Neural progenitor cell (in vitro differentiated cells): ENCODE data around the gene CARD11. TPM values are rescaled to one million over a fixed set of nuclear protein-coding genes. Genes with fewer than 3 reads are reported as not detected.

Source experiments
- DNase-seq: peaks from one replicate; pipeline ENCODE4 v3.0.0-alpha.2; 2016; ENCODE audit warnings: low spot score
- H2AFZ ChIP-seq: fragments of 200-600 bp; sonication (generic); replicated peaks from 2 replicates; pipeline ENCODE4 v1.6.1; 2016; ENCODE audit warnings: antibody characterized with exemption
- H3F3A ChIP-seq: fragments of 200-600 bp; sonication (generic); 2 replicates; pipeline ENCODE4 v1.6.1; 2016; ENCODE audit warnings: antibody characterized with exemption, low read depth
- H3K27ac ChIP-seq: fragments of 200-600 bp; sonication (generic); 2 replicates; pipeline ENCODE4 v1.5.1; 2016; ENCODE audit warnings: mild to moderate bottlenecking
- H3K27me3 ChIP-seq: fragments of 200-600 bp; sonication (generic); 2 replicates; pipeline ENCODE4 v1.6.1; 2016; ENCODE audit warnings: mild to moderate bottlenecking, moderate library complexity
- H3K36me3 ChIP-seq: fragments of 200-600 bp; sonication (generic); 2 replicates; pipeline ENCODE4 v1.5.1; 2016
- H3K4me1 ChIP-seq: fragments of 200-600 bp; sonication (generic); 2 replicates; pipeline ENCODE4 v1.6.1; 2016; ENCODE audit warnings: mixed run types
- H3K4me2 ChIP-seq: fragments of 200-600 bp; sonication (generic); 2 replicates; pipeline ENCODE4 v1.6.1; 2016
- H3K4me3 ChIP-seq: fragments of 200-600 bp; sonication (generic); 2 replicates; pipeline ENCODE4 v1.5.1; 2016
- H3K79me2 ChIP-seq: fragments of 200-600 bp; sonication (generic); 2 replicates; pipeline ENCODE4 v1.6.1; 2016; ENCODE audit warnings: low read depth
- H3K9ac ChIP-seq: fragments of 200-600 bp; sonication (generic); 2 replicates; pipeline ENCODE4 v1.6.1; 2016
- H3K9me3 ChIP-seq: fragments of 200-600 bp; sonication (generic); 2 replicates; pipeline ENCODE4 v1.5.1; 2016; ENCODE audit warnings: low read depth
- H4K20me1 ChIP-seq: fragments of 200-600 bp; sonication (generic); 2 replicates; pipeline ENCODE4 v1.6.1; 2016; ENCODE audit warnings: low read depth
- H3K27ac Mint-ChIP-seq: 3 replicates; pipeline ENCODE4 v1.8.0; 2021; ENCODE audit warnings: mixed read lengths
- H3K27me3 Mint-ChIP-seq: 2 replicates; pipeline ENCODE4 v1.8.0; 2022; ENCODE audit warnings: low read depth, mild to moderate bottlenecking, inconsistent platforms, moderate library complexity, mixed read lengths; ENCODE audit not compliant: insufficient read depth
- H3K36me3 Mint-ChIP-seq: 3 replicates; pipeline ENCODE4 v1.8.0; 2021; ENCODE audit warnings: mixed read lengths
- H3K4me1 Mint-ChIP-seq: 3 replicates; pipeline ENCODE4 v1.8.0; 2021; ENCODE audit warnings: mixed read lengths
- H3K4me3 Mint-ChIP-seq: 3 replicates; pipeline ENCODE4 v1.8.0; 2021; ENCODE audit warnings: mild to moderate bottlenecking, moderate library complexity, mixed read lengths
- H3K9me3 Mint-ChIP-seq: 3 replicates; pipeline ENCODE4 v1.8.0; 2020; ENCODE audit warnings: mixed read lengths
- EZH2 ChIP-seq: fragments of 200-600 bp; sonication (generic); IDR thresholded peaks from 2 replicates; pipeline ENCODE4 v1.6.1; 2017; ENCODE audit warnings: antibody characterized with exemption, mild to moderate bottlenecking, moderate library complexity
- EZH2phosphoT487 ChIP-seq: fragments of 200-600 bp; sonication (generic); IDR thresholded peaks from 2 replicates; pipeline ENCODE4 v1.6.1; 2017; ENCODE audit warnings: antibody characterized with exemption
- total RNA-seq: library from RNA; depleted of rRNA; stranded (reverse); fragments of >200 nt; gene quantifications from 2 replicates; pipeline ENCODE4 v1.2.3, GENCODE V29; 2015; ENCODE audit warnings: low replicate concordance
- TF ChIP-seq, protein P1 (sequence below): fragments of 200-600 bp; sonication (generic); IDR thresholded peaks from 2 replicates; pipeline ENCODE4 v1.5.1; 2017; ENCODE audit warnings: antibody characterized with exemption, mild to moderate bottlenecking

Gene CARD11
- total RNA-seq, 1 donor from 2014 or later = 0.75 TPM

- TF ChIP-seq EZH2 (no peak), EZH2phosphoT487 (no peak)
- TF ChIP-seq, protein P1, sequence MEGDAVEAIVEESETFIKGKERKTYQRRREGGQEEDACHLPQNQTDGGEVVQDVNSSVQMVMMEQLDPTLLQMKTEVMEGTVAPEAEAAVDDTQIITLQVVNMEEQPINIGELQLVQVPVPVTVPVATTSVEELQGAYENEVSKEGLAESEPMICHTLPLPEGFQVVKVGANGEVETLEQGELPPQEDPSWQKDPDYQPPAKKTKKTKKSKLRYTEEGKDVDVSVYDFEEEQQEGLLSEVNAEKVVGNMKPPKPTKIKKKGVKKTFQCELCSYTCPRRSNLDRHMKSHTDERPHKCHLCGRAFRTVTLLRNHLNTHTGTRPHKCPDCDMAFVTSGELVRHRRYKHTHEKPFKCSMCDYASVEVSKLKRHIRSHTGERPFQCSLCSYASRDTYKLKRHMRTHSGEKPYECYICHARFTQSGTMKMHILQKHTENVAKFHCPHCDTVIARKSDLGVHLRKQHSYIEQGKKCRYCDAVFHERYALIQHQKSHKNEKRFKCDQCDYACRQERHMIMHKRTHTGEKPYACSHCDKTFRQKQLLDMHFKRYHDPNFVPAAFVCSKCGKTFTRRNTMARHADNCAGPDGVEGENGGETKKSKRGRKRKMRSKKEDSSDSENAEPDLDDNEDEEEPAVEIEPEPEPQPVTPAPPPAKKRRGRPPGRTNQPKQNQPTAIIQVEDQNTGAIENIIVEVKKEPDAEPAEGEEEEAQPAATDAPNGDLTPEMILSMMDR = no peak
- no peak overlapping the region for H3K9ac ChIP-seq
- no peaks in the 10 kb centered on the region for H4K20me1 ChIP-seq
- H3K4me2 ChIP-seq = no peak overlapping the region
- no peaks in the 10 kb centered on the region for H3K4me1 ChIP-seq
- no peaks in the 10 kb centered on the region for H3K36me3 ChIP-seq
- Mint-ChIP-seq H3K9me3 (peaks cover 18% of the 10 kb centered on the region), H3K4me1 (peaks cover 18% of the 10 kb centered on the region), H3K4me3 (no peak overlapping the region), H3K27me3 (peaks cover 3% of the 10 kb centered on the region), H3K27ac (no peak overlapping the region), H3K36me3 (peaks cover 1% of the 10 kb centered on the region)
- H3K79me2 ChIP-seq = no peaks in the 10 kb centered on the region
- H3K4me3 ChIP-seq = no peak overlapping the region
- no peak overlapping the region for H2AFZ ChIP-seq
- H3F3A ChIP-seq = no peaks in the 10 kb centered on the region
- H3K9me3 ChIP-seq = no peaks in the 10 kb centered on the region
- no peak for DNase-seq
- H3K27me3 ChIP-seq = no peaks in the 10 kb centered on the region
- H3K27ac ChIP-seq = no peak overlapping the region
Measured at GRCh38 chr7:3066506-3066905, 22.8 kb upstream of the CARD11 start.

- Histone ChIP-seq H2AFZ (peak overlapping the region; percentile 72), H3F3A (no peaks in the 10 kb centered on the region), H3K4me1 (no peaks in the 10 kb centered on the region), H3K27ac (no peak overlapping the region), H3K27me3 (no peaks in the 10 kb centered on the region), H3K79me2 (no peaks in the 10 kb centered on the region), H3K4me3 (no peak overlapping the region), H3K9ac (no peak overlapping the region), H4K20me1 (no peaks in the 10 kb centered on the region), H3K9me3 (no peaks in the 10 kb centered on the region), H3K4me2 (no peak overlapping the region), H3K36me3 (no peaks in the 10 kb centered on the region)
- Mint-ChIP-seq H3K4me1 (peaks cover 18% of the 10 kb centered on the region), H3K27ac (no peak overlapping the region), H3K27me3 (peaks cover 5% of the 10 kb centered on the region), H3K9me3 (peaks cover 15% of the 10 kb centered on the region), H3K36me3 (peaks cover 1% of the 10 kb centered on the region), H3K4me3 (no peak overlapping the region)
- DNase-seq = peak; percentile 64
- TF ChIP-seq EZH2 (no peak), EZH2phosphoT487 (no peak)
- TF ChIP-seq, protein P1 = peak; percentile 77
Measured at GRCh38 chr7:3065724-3066143, 22.1 kb upstream of the CARD11 start.

DNA sequence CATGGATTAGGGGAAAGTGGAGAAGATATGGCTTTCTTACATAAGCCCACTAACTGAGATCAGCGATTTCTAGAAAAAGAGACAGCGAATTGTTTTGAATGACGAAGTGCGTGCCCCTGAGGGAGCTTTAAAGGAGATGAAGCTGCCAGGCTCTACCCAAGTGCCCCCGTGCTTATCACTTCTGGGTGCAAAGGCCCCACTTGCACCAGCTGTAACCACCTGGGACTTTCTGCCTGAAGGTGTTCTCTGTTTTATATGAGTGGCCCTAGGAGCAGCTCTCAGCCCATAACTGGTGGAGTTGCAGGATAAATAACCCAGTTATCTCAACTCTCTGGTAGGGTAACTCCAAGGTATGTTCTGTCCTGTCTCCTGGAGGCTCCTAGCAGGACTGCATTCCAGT lies 20.4 kb upstream of the CARD11 start:
- H3K4me1 ChIP-seq = no peaks in the 10 kb centered on the region
- H3K4me3 Mint-ChIP-seq = no peak overlapping the region

More for the DNA sequence above, 20.4 kb upstream of the CARD11 start:
- Mint-ChIP-seq H3K9me3 (peaks cover 15% of the 10 kb centered on the region), H3K27me3 (peaks cover 5% of the 10 kb centered on the region), H3K27ac (no peak overlapping the region), H3K36me3 (peaks cover 1% of the 10 kb centered on the region), H3K4me1 (peaks cover 18% of the 10 kb centered on the region)
- H3K79me2 ChIP-seq = no peaks in the 10 kb centered on the region
- H3K27ac ChIP-seq = no peak overlapping the region
- TF ChIP-seq EZH2 (no peak), EZH2phosphoT487 (no peak)
- TF ChIP-seq, protein P1 = no peak
- no peak overlapping the region for H2AFZ ChIP-seq
- no peak for DNase-seq
- H4K20me1 ChIP-seq = no peaks in the 10 kb centered on the region
- no peak overlapping the region for H3K4me2 ChIP-seq
- H3F3A ChIP-seq = no peaks in the 10 kb centered on the region
- H3K9me3 ChIP-seq = no peaks in the 10 kb centered on the region
- H3K9ac ChIP-seq = no peak overlapping the region
- no peaks in the 10 kb centered on the region for H3K36me3 ChIP-seq
- no peaks in the 10 kb centered on the region for H3K27me3 ChIP-seq
- H3K4me3 ChIP-seq = no peak overlapping the region
